Neural cell (in vitro differentiated cells): Measurements from ENCODE around the gene WDR73. TPM values are rescaled to one million over a fixed set of nuclear protein-coding genes. Genes with fewer than 3 reads are reported as not detected.

Source experiments
- H2AFZ ChIP-seq: fragments of 200-600, 300-800 bp; sonication (generic), shearing (Covaris generic); 2 replicates; pipeline ENCODE4 v1.6.0; 2014; ENCODE audit warnings: low read depth, mild to moderate bottlenecking, antibody characterized with exemption, low read length, moderate library complexity
- H3F3A ChIP-seq: fragments of 200-600 bp; shearing (Covaris generic); 2 replicates; pipeline ENCODE4 v1.6.1; 2016; ENCODE audit warnings: mild to moderate bottlenecking, moderate library complexity, mixed read lengths, antibody characterized with exemption, low read length; ENCODE audit not compliant: insufficient read depth, poor library complexity, severe bottlenecking
- H3K27ac ChIP-seq: fragments of 200-600, 300-800 bp; sonication (generic), shearing (Covaris generic); 2 replicates; pipeline ENCODE4 v1.5.1; 2014; ENCODE audit warnings: mild to moderate bottlenecking, low read length, moderate library complexity
- H3K27me3 ChIP-seq: fragments of 300-800, 200-600 bp; sonication (generic), shearing (Covaris generic); 2 replicates; pipeline ENCODE4 v1.6.0; 2014; ENCODE audit warnings: mild to moderate bottlenecking, low read depth, low read length, moderate library complexity; ENCODE audit not compliant: insufficient read depth
- H3K36me3 ChIP-seq: fragments of 300-800, 200-600 bp; sonication (generic), shearing (Covaris generic); 2 replicates; pipeline ENCODE4 v1.5.1; 2014; ENCODE audit warnings: mild to moderate bottlenecking, antibody characterized with exemption, low read length, moderate library complexity; ENCODE audit not compliant: insufficient read depth
- H3K4me2 ChIP-seq: fragments of 300-800, 200-600 bp; sonication (generic), shearing (Covaris generic); 2 replicates; pipeline ENCODE4 v1.6.0; 2014; ENCODE audit warnings: mild to moderate bottlenecking, low read length
- H3K4me3 ChIP-seq: fragments of 300-800, 200-600 bp; sonication (generic), shearing (Covaris generic); 2 replicates; pipeline ENCODE4 v1.5.1; 2014; ENCODE audit warnings: mild to moderate bottlenecking, low read length, moderate library complexity
- H3K79me2 ChIP-seq: fragments of 200-600 bp; shearing (Covaris generic); replicated peaks from 2 replicates; pipeline ENCODE4 v1.6.0; 2014; ENCODE audit warnings: mild to moderate bottlenecking, low read length, moderate library complexity; ENCODE audit not compliant: insufficient read depth
- H3K9ac ChIP-seq: fragments of 300-800, 200-600 bp; sonication (generic), shearing (Covaris generic); 2 replicates; pipeline ENCODE4 v1.6.1; 2016; ENCODE audit warnings: mild to moderate bottlenecking, low read length, mixed read lengths
- H3K9me2 ChIP-seq: fragments of 200-600 bp; shearing (Covaris generic); 2 replicates; pipeline ENCODE4 v1.6.1; 2016; ENCODE audit warnings: mild to moderate bottlenecking, low read length, mixed read lengths; ENCODE audit not compliant: insufficient read depth
- H3K9me3 ChIP-seq: fragments of 200-600, 300-800 bp; sonication (generic), shearing (Covaris generic); 2 replicates; pipeline ENCODE4 v1.6.1; 2016; ENCODE audit warnings: mild to moderate bottlenecking, mixed run types, low read length, moderate library complexity, mixed read lengths
- H4K20me1 ChIP-seq: fragments of 200-600 bp; shearing (Covaris generic); 2 replicates; pipeline ENCODE4 v1.6.1; 2016; ENCODE audit warnings: mild to moderate bottlenecking, mixed run types; ENCODE audit not compliant: insufficient read depth
- CTCF ChIP-seq: fragments of 450-650 bp; IDR thresholded peaks from 2 replicates; pipeline ENCODE4 v1.5.1; 2014; ENCODE audit warnings: antibody characterized with exemption, mild to moderate bottlenecking, moderate library complexity; ENCODE audit not compliant: poor library complexity, severe bottlenecking
- EP300 ChIP-seq: fragments of 450-650 bp; conservative IDR thresholded peaks from 2 replicates; pipeline ENCODE4 v1.6.1; 2014; ENCODE audit warnings: antibody characterized with exemption, mild to moderate bottlenecking, moderate library complexity; ENCODE audit not compliant: poor library complexity, severe bottlenecking
- EZH2 ChIP-seq: fragments of 200-600, 300-800 bp; shearing (Covaris generic), sonication (generic); IDR thresholded peaks from 2 replicates; pipeline ENCODE4 v1.6.1; 2014; ENCODE audit warnings: antibody characterized with exemption, low read length, borderline replicate concordance, mild to moderate bottlenecking; ENCODE audit not compliant: insufficient read depth, poor library complexity, severe bottlenecking
- MXI1 ChIP-seq: fragments of 450-650 bp; conservative IDR thresholded peaks from 2 replicates; pipeline ENCODE4 v1.6.1; 2014; ENCODE audit warnings: antibody characterized with exemption, mild to moderate bottlenecking; ENCODE audit not compliant: poor library complexity, severe bottlenecking
- POLR2AphosphoS5 ChIP-seq: IDR thresholded peaks from 2 replicates; pipeline ENCODE4 v1.6.1; 2012
- RAD21 ChIP-seq: fragments of 450-650 bp; conservative IDR thresholded peaks from 2 replicates; pipeline ENCODE4 v1.6.1; 2014; ENCODE audit warnings: antibody characterized with exemption, mild to moderate bottlenecking, moderate library complexity
- REST ChIP-seq: IDR thresholded peaks from 2 replicates; pipeline ENCODE4 v1.6.1; 2012; ENCODE audit warnings: borderline replicate concordance
- SMC3 ChIP-seq: fragments of 450-650 bp; conservative IDR thresholded peaks from 2 replicates; pipeline ENCODE4 v1.6.1; 2014; ENCODE audit warnings: antibody characterized with exemption, mild to moderate bottlenecking, moderate library complexity; ENCODE audit not compliant: poor library complexity
- TAF1 ChIP-seq: IDR thresholded peaks from 2 replicates; pipeline ENCODE4 v1.6.1; 2012; ENCODE audit warnings: low read depth
- polyA minus RNA-seq: library from RNA; depleted of rRNA, polyadenylated mRNA; stranded (reverse); fragments of >200 nt; gene quantifications from 2 replicates; pipeline ENCODE4 v1.2.3, GENCODE V29; 2014
- polyA plus RNA-seq: library from polyadenylated mRNA; depleted of rRNA; stranded (reverse); fragments of >200 nt; gene quantifications from 2 replicates; pipeline ENCODE4 v1.2.3, GENCODE V29; 2014

The WDR73 gene
- polyA plus RNA-seq (75.4 and 103 TPM in 2 replicates), polyA minus RNA-seq (54.5 and 59.0 TPM in 2 replicates)

GRCh38 chr15:84653910-84654688, at the start of gene WDR73:
Gene WDR73 (minus strand): TSS chr15:84654283. CDS start chr15:84654274, 9 bp downstream.
- peak within 1 kb of the TSS; percentile 80 for H3K9ac ChIP-seq
- no peaks in the 10 kb centered on the region for H3K9me2 ChIP-seq
- peak within 1 kb of the TSS; percentile 92 for H3K4me2 ChIP-seq
- H3K27ac ChIP-seq, result peak within 1 kb of the TSS; percentile 89
- H3K4me3 ChIP-seq, result peak within 1 kb of the TSS; percentile 70
- H4K20me1 ChIP-seq, result no peaks in the 10 kb centered on the region
- H3K79me2 ChIP-seq, result peaks cover 11% of the 10 kb centered on the region
- no peaks in the 10 kb centered on the region for H3F3A ChIP-seq
- H2AFZ ChIP-seq, result peak within 1 kb of the TSS; percentile 81
- no peaks in the 10 kb centered on the region for H3K36me3 ChIP-seq
- no peaks in the 10 kb centered on the region for H3K27me3 ChIP-seq
- no peaks in the 10 kb centered on the region for H3K9me3 ChIP-seq
- TF ChIP-seq TAF1 (no peak), RAD21 (peak; percentile 26), MXI1 (peak; percentile 93), EZH2 (no peak), EP300 (peak; percentile 49), POLR2AphosphoS5 (peak; percentile 99), SMC3 (peak; percentile 20), CTCF (no peak), REST (peak; percentile 87)

GRCh38 chr15:84703808-84704207, 49.7 kb upstream of the WDR73 start:
- Histone ChIP-seq H3K9me3 (no peaks in the 10 kb centered on the region), H3K4me3 (no peak overlapping the region), H4K20me1 (no peaks in the 10 kb centered on the region), H3K79me2 (peaks cover 58% of the 10 kb centered on the region), H3K27ac (no peak overlapping the region), H3K9ac (no peak overlapping the region), H3K4me2 (no peak overlapping the region), H2AFZ (no peak overlapping the region), H3K9me2 (no peaks in the 10 kb centered on the region), H3F3A (no peaks in the 10 kb centered on the region), H3K27me3 (no peaks in the 10 kb centered on the region), H3K36me3 (no peaks in the 10 kb centered on the region)
- TF ChIP-seq MXI1 (no peak), SMC3 (no peak), REST (no peak), EZH2 (no peak), POLR2AphosphoS5 (no peak), RAD21 (no peak), TAF1 (no peak), EP300 (no peak), CTCF (no peak)
